HS-27A (cell line): ENCODE measurements around the gene TECPR2.

Source experiments
- DNase-seq: peaks from one replicate; pipeline ENCODE4 v3.0.0-alpha.2; 2012; ENCODE audit warnings: low read depth, missing footprints

TECPR2 gene

GRCh38 chr14:102471921-102472790, 109.4 kb downstream of the TECPR2 start:
- DNase-seq, result no peak

GRCh38 chr14:102472791-102473150, 110.0 kb downstream of the TECPR2 start:
- DNase-seq, result no peak

- no peak for DNase-seq
Measured at GRCh38 chr14:102473559-102473958, 110.8 kb downstream of the TECPR2 start.

GRCh38 chr14:102474934-102475333, 112.2 kb downstream of the TECPR2 start:
- no peak for DNase-seq

- DNase-seq, result no peak
Measured at GRCh38 chr14:102479107-102479506, 116.4 kb downstream of the TECPR2 start.

GRCh38 chr14:102479777-102480176, 117.0 kb downstream of the TECPR2 start:
- no peak for DNase-seq

GRCh38 chr14:102481371-102481770, 118.6 kb downstream of the TECPR2 start:
- DNase-seq, result no peak

GRCh38 chr14:102481791-102482238, 119.1 kb downstream of the TECPR2 start:
- DNase-seq, result no peak

GRCh38 chr14:102484316-102484715, 121.6 kb downstream of the TECPR2 start:
- no peak for DNase-seq

- DNase-seq, result no peak
Measured at GRCh38 chr14:102485693-102486512, 123.2 kb downstream of the TECPR2 start.

GRCh38 chr14:102486513-102487203, 123.9 kb downstream of the TECPR2 start:
- no peak for DNase-seq

GRCh38 chr14:102487204-102487577, 124.5 kb downstream of the TECPR2 start:
- DNase-seq, result no peak

- DNase-seq, result no peak
Measured at GRCh38 chr14:102490456-102490855, 127.7 kb downstream of the TECPR2 start.

GRCh38 chr14:102491366-102491765, 128.6 kb downstream of the TECPR2 start:
- no peak for DNase-seq

- no peak for DNase-seq
Measured at GRCh38 chr14:102491786-102492530, 129.2 kb downstream of the TECPR2 start.

- no peak for DNase-seq
Measured at GRCh38 chr14:102492531-102492910, 129.8 kb downstream of the TECPR2 start.

- DNase-seq, result no peak
Measured at GRCh38 chr14:102493096-102493495, 130.4 kb downstream of the TECPR2 start.

GRCh38 chr14:102493585-102493984, 130.8 kb downstream of the TECPR2 start:
- no peak for DNase-seq

GRCh38 chr14:102495491-102496330, 133.0 kb downstream of the TECPR2 start:
- no peak for DNase-seq

- no peak for DNase-seq
Measured at GRCh38 chr14:102496331-102496691, 133.6 kb downstream of the TECPR2 start.
